DLD1 (cell line): ENCODE results near the gene MGAT5.

Experiments
- in situ Hi-C: cut with HindIII; loops from 2 replicates; pipeline ENCODE4 v1.10.0; 2017; ENCODE audit warnings: low sequenced_read_pairs

The MGAT5 gene

GRCh38 chr2:134253804-134254203 is at the start of gene MGAT5:
Gene MGAT5, plus strand, starts transcription at chr2:134254072. Its CDS starts 332 bp downstream, at chr2:134254404.
- in situ Hi-C loops = no loop called here

- in situ Hi-C loops = no loop called here
Measured at GRCh38 chr2:134205087-134205486, 48.8 kb upstream of the MGAT5 start.

- in situ Hi-C loops = no loop called here
Measured at GRCh38 chr2:134206031-134206430, 47.8 kb upstream of the MGAT5 start.

GRCh38 chr2:134206573-134206972 is 47.3 kb upstream of the MGAT5 start:
- in situ Hi-C loops = no loop called here

GRCh38 chr2:134207589-134208209 is 46.2 kb upstream of the MGAT5 start:
- in situ Hi-C loops = no loop called here

- in situ Hi-C loops = no loop called here
Measured at GRCh38 chr2:134208825-134209224, 45.0 kb upstream of the MGAT5 start.

- in situ Hi-C loops = no loop called here
Measured at GRCh38 chr2:134212746-134213145, 41.1 kb upstream of the MGAT5 start.

- in situ Hi-C loops = loop anchor here (5.0 kb wide), 1 partner anchor 69 kb away; no protein-coding TSS in a partner anchor
Measured at GRCh38 chr2:134216152-134216829, 37.6 kb upstream of the MGAT5 start.

- in situ Hi-C loops = loop anchor here (5.0 kb wide), 1 partner anchor 70 kb away; no protein-coding TSS in a partner anchor
Measured at GRCh38 chr2:134217351-134217750, 36.5 kb upstream of the MGAT5 start.

- in situ Hi-C loops = loop anchor here (5.0 kb wide), 1 partner anchor 71 kb away; no protein-coding TSS in a partner anchor
Measured at GRCh38 chr2:134217924-134218323, 35.9 kb upstream of the MGAT5 start.

- in situ Hi-C loops = loop anchor here (5.0 kb wide), 1 partner anchor 71 kb away; no protein-coding TSS in a partner anchor
Measured at GRCh38 chr2:134218414-134218813, 35.5 kb upstream of the MGAT5 start.

- in situ Hi-C loops = loop anchor here (5.0 kb wide), 1 partner anchor 72 kb away; no protein-coding TSS in a partner anchor
Measured at GRCh38 chr2:134218930-134219658, 34.8 kb upstream of the MGAT5 start.

GRCh38 chr2:134220344-134220974 is 33.4 kb upstream of the MGAT5 start:
- in situ Hi-C loops = no loop called here

GRCh38 chr2:134224005-134224404 is 29.9 kb upstream of the MGAT5 start:
- in situ Hi-C loops = no loop called here

GRCh38 chr2:134225173-134225572 is 28.7 kb upstream of the MGAT5 start:
- in situ Hi-C loops = no loop called here

- in situ Hi-C loops = no loop called here
Measured at GRCh38 chr2:134225841-134226240, 28.0 kb upstream of the MGAT5 start.

- in situ Hi-C loops = no loop called here
Measured at GRCh38 chr2:134226601-134227000, 27.3 kb upstream of the MGAT5 start.

GRCh38 chr2:134227666-134228065 is 26.2 kb upstream of the MGAT5 start:
- in situ Hi-C loops = no loop called here

- in situ Hi-C loops = no loop called here
Measured at GRCh38 chr2:134228493-134228903, 25.4 kb upstream of the MGAT5 start.

- in situ Hi-C loops = no loop called here
Measured at GRCh38 chr2:134229540-134229939, 24.3 kb upstream of the MGAT5 start.

- in situ Hi-C loops = no loop called here
Measured at GRCh38 chr2:134230885-134231284, 23.0 kb upstream of the MGAT5 start.
